ENCODE measurements around the gene NCAPD3.
A peak's percentile ranks its signal among the peaks of the same experiment; 100 is the strongest.
"Not testable (repeated sequence)": the region's sequence is repeated elsewhere in the genome, so short reads cannot be mapped to it uniquely, and the experiment has no call there.

NCAPD3 gene

GRCh38 chr11:134260983-134261382 lies 37.2 kb upstream of the NCAPD3 start:
- H3K9me3 Mint-ChIP-seq = no peaks in the 10 kb centered on the region
- H3K27me3 Mint-ChIP-seq = no peaks in the 10 kb centered on the region
- H3K36me3 Mint-ChIP-seq (ENCODE audit: low read depth) = peaks cover 82% of the 10 kb centered on the region
- peaks cover 5% of the 10 kb centered on the region for H3K4me1 Mint-ChIP-seq (ENCODE audit: low read depth)
- no peak for DNase-seq
- no peak overlapping the region for H3K27ac Mint-ChIP-seq
- no peak overlapping the region for H3K4me3 Mint-ChIP-seq

GRCh38 chr11:134260503-134260902 lies 36.7 kb upstream of the NCAPD3 start:
- Mint-ChIP-seq H3K27me3 (no peaks in the 10 kb centered on the region), H3K27ac (no peak overlapping the region), H3K4me1 (ENCODE audit: low read depth) (peaks cover 7% of the 10 kb centered on the region), H3K9me3 (no peaks in the 10 kb centered on the region), H3K4me3 (no peak overlapping the region), H3K36me3 (ENCODE audit: low read depth) (peaks cover 86% of the 10 kb centered on the region)
- DNase-seq = no peak

- peaks cover 20% of the 10 kb centered on the region for H3K4me1 Mint-ChIP-seq (ENCODE audit: low read depth)
- no peaks in the 10 kb centered on the region for H3K9me3 Mint-ChIP-seq
- H3K27ac Mint-ChIP-seq = peak overlapping the region; percentile 7
- peaks cover 79% of the 10 kb centered on the region for H3K36me3 Mint-ChIP-seq (ENCODE audit: low read depth)
- no peak for DNase-seq
- no peaks in the 10 kb centered on the region for H3K27me3 Mint-ChIP-seq
- no peak overlapping the region for H3K4me3 Mint-ChIP-seq
Observed at GRCh38 chr11:134258577-134258976, 34.8 kb upstream of the NCAPD3 start.

GRCh38 chr11:134257101-134257500 lies 33.3 kb upstream of the NCAPD3 start:
- H3K9me3 Mint-ChIP-seq = no peaks in the 10 kb centered on the region
- DNase-seq = no peak
- H3K27me3 Mint-ChIP-seq = no peaks in the 10 kb centered on the region
- H3K4me1 Mint-ChIP-seq (ENCODE audit: low read depth) = peaks cover 25% of the 10 kb centered on the region
- H3K4me3 Mint-ChIP-seq = no peak overlapping the region
- peaks cover 75% of the 10 kb centered on the region for H3K36me3 Mint-ChIP-seq (ENCODE audit: low read depth)
- H3K27ac Mint-ChIP-seq = no peak overlapping the region

- DNase-seq, H3K27me3 Mint-ChIP-seq, H3K27ac Mint-ChIP-seq, H3K9me3 Mint-ChIP-seq: not testable (repeated sequence)
- H3K4me3 Mint-ChIP-seq = peak overlapping the region; percentile 86
- peaks cover 72% of the 10 kb centered on the region for H3K36me3 Mint-ChIP-seq (ENCODE audit: low read depth)
- peaks cover 37% of the 10 kb centered on the region for H3K4me1 Mint-ChIP-seq (ENCODE audit: low read depth)
Observed at GRCh38 chr11:134255184-134255561, 31.4 kb upstream of the NCAPD3 start.

- Mint-ChIP-seq H3K36me3 (ENCODE audit: low read depth) (peaks cover 72% of the 10 kb centered on the region), H3K27ac (no peak overlapping the region), H3K4me1 (ENCODE audit: low read depth) (peaks cover 37% of the 10 kb centered on the region), H3K4me3 (peak overlapping the region; percentile 86), H3K9me3 (no peaks in the 10 kb centered on the region), H3K27me3 (no peaks in the 10 kb centered on the region)
- no peak for DNase-seq
Observed at GRCh38 chr11:134254433-134255183, 30.8 kb upstream of the NCAPD3 start.

GRCh38 chr11:134253188-134253993 lies 29.6 kb upstream of the NCAPD3 start, which contains the start of the genes ACAD8 and THYN1:
ACAD8 (plus strand) TSS chr11:134253568; CDS start chr11:134253601, 33 bp downstream.
THYN1 (minus strand) TSS chr11:134253352; CDS start chr11:134252882, 470 bp downstream.
- Mint-ChIP-seq H3K36me3 (ENCODE audit: low read depth) (peaks cover 71% of the 10 kb centered on the region), H3K4me1 (ENCODE audit: low read depth) (peaks cover 47% of the 10 kb centered on the region), H3K9me3 (no peaks in the 10 kb centered on the region), H3K4me3 (peak within 1 kb of the TSS; percentile 86), H3K27me3 (no peaks in the 10 kb centered on the region), H3K27ac (peak within 1 kb of the TSS; percentile 88)
- peak; percentile 94 for DNase-seq

- Mint-ChIP-seq H3K36me3 (ENCODE audit: low read depth) (peaks cover 73% of the 10 kb centered on the region), H3K4me1 (ENCODE audit: low read depth) (peaks cover 48% of the 10 kb centered on the region), H3K4me3 (peak overlapping the region; percentile 86), H3K27ac (peak overlapping the region; percentile 88), H3K9me3 (no peaks in the 10 kb centered on the region), H3K27me3 (no peaks in the 10 kb centered on the region)
- peak; percentile 64 for DNase-seq
Observed at GRCh38 chr11:134252346-134253187, 28.8 kb upstream of the NCAPD3 start.

- peaks cover 76% of the 10 kb centered on the region for H3K36me3 Mint-ChIP-seq (ENCODE audit: low read depth)
- H3K4me3 Mint-ChIP-seq = no peak overlapping the region
- no peaks in the 10 kb centered on the region for H3K9me3 Mint-ChIP-seq
- peak overlapping the region; percentile 88 for H3K27ac Mint-ChIP-seq
- no peaks in the 10 kb centered on the region for H3K27me3 Mint-ChIP-seq
- peaks cover 42% of the 10 kb centered on the region for H3K4me1 Mint-ChIP-seq (ENCODE audit: low read depth)
- DNase-seq = no peak
Observed at GRCh38 chr11:134250675-134251074, 26.9 kb upstream of the NCAPD3 start.

GRCh38 chr11:134250246-134250645 lies 26.5 kb upstream of the NCAPD3 start:
- DNase-seq = no peak
- peaks cover 78% of the 10 kb centered on the region for H3K36me3 Mint-ChIP-seq (ENCODE audit: low read depth)
- peak overlapping the region; percentile 55 for H3K27ac Mint-ChIP-seq
- no peaks in the 10 kb centered on the region for H3K9me3 Mint-ChIP-seq
- H3K4me3 Mint-ChIP-seq = no peak overlapping the region
- H3K27me3 Mint-ChIP-seq = no peaks in the 10 kb centered on the region
- H3K4me1 Mint-ChIP-seq (ENCODE audit: low read depth) = peaks cover 38% of the 10 kb centered on the region

GRCh38 chr11:134248910-134249480 lies 25.2 kb upstream of the NCAPD3 start:
- H3K36me3 Mint-ChIP-seq (ENCODE audit: low read depth) = peaks cover 88% of the 10 kb centered on the region
- no peak for DNase-seq
- no peak overlapping the region for H3K4me3 Mint-ChIP-seq
- H3K9me3 Mint-ChIP-seq = no peaks in the 10 kb centered on the region
- H3K4me1 Mint-ChIP-seq (ENCODE audit: low read depth) = peaks cover 28% of the 10 kb centered on the region
- H3K27me3 Mint-ChIP-seq = no peaks in the 10 kb centered on the region
- H3K27ac Mint-ChIP-seq = peak overlapping the region; percentile 80

GRCh38 chr11:134246678-134247077 lies 22.9 kb upstream of the NCAPD3 start:
- Mint-ChIP-seq H3K9me3 (no peaks in the 10 kb centered on the region), H3K4me1 (ENCODE audit: low read depth) (peaks cover 18% of the 10 kb centered on the region), H3K27ac (peak overlapping the region; percentile 7), H3K27me3 (no peaks in the 10 kb centered on the region), H3K4me3 (no peak overlapping the region), H3K36me3 (ENCODE audit: low read depth) (peaks cover 96% of the 10 kb centered on the region)
- DNase-seq = no peak

GRCh38 chr11:134246100-134246499 lies 22.3 kb upstream of the NCAPD3 start:
- peaks cover 94% of the 10 kb centered on the region for H3K36me3 Mint-ChIP-seq (ENCODE audit: low read depth)

GRCh38 chr11:134245434-134245833 lies 21.7 kb upstream of the NCAPD3 start:
- Mint-ChIP-seq H3K27me3 (no peaks in the 10 kb centered on the region), H3K27ac (no peak overlapping the region), H3K4me1 (ENCODE audit: low read depth) (peaks cover 11% of the 10 kb centered on the region), H3K9me3 (no peaks in the 10 kb centered on the region), H3K4me3 (no peak overlapping the region), H3K36me3 (ENCODE audit: low read depth) (peaks cover 88% of the 10 kb centered on the region)
- DNase-seq = no peak

More at GRCh38 chr11:134246100-134246499, 22.3 kb upstream of the NCAPD3 start:
- DNase-seq = no peak
- H3K9me3 Mint-ChIP-seq = no peaks in the 10 kb centered on the region
- H3K4me3 Mint-ChIP-seq = no peak overlapping the region
- H3K27me3 Mint-ChIP-seq = no peaks in the 10 kb centered on the region
- peaks cover 13% of the 10 kb centered on the region for H3K4me1 Mint-ChIP-seq (ENCODE audit: low read depth)
- H3K27ac Mint-ChIP-seq = peak overlapping the region; percentile 7
